ENCODE measurements around the gene EPHA7. TPM values are rescaled to one million over a fixed set of nuclear protein-coding genes. Genes with fewer than 3 reads are reported as not detected.
A peak's percentile ranks its signal among the peaks of the same experiment; 100 is the strongest.

EPHA7 gene
- total RNA-seq, 1 donor from 2014 or later = 80.7 TPM

DNA sequence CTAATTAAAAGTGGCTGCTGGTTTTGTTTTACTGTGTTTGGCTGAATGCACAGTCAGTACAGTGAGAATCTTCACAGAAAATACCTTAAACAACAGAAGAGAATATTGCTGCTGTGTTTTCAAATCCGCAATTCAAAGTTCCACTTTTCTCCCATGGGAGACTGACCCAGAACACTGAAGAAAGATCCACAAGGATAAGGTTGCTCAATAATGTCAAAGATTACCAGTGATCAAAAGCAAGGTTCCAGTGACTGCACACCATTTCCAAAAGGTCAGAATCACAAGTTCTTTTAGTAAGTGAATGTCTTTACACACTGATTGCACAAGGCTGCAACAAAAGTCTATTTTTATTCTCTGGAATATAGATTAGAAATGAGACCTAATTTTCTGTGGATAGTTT, 82.3 kb downstream of the EPHA7 start:
- Histone ChIP-seq H3F3A (ENCODE audit: low read depth) (peaks cover 20% of the 10 kb centered on the region), H3K9me3 (ENCODE audit: low read depth) (no peaks in the 10 kb centered on the region), H3K4me3 (no peak overlapping the region), H3K79me2 (ENCODE audit: low read depth) (peaks cover 14% of the 10 kb centered on the region), H3K9ac (no peak overlapping the region), H3K4me2 (no peak overlapping the region), H4K20me1 (ENCODE audit: low read depth) (peaks cover 6% of the 10 kb centered on the region), H3K27ac (peak overlapping the region; percentile 25), H3K4me1 (peaks cover 10% of the 10 kb centered on the region), H2AFZ (replicated peaks) (no peak overlapping the region), H3K27me3 (no peaks in the 10 kb centered on the region), H3K36me3 (no peaks in the 10 kb centered on the region)
- Mint-ChIP-seq H3K4me1 (peaks cover 17% of the 10 kb centered on the region), H3K9me3 (peaks cover 9% of the 10 kb centered on the region), H3K27ac (no peak overlapping the region), H3K27me3 (ENCODE audit: insufficient read depth, low read depth) (no peaks in the 10 kb centered on the region), H3K4me3 (no peak overlapping the region), H3K36me3 (peaks cover 25% of the 10 kb centered on the region)
- TF ChIP-seq, protein P1, sequence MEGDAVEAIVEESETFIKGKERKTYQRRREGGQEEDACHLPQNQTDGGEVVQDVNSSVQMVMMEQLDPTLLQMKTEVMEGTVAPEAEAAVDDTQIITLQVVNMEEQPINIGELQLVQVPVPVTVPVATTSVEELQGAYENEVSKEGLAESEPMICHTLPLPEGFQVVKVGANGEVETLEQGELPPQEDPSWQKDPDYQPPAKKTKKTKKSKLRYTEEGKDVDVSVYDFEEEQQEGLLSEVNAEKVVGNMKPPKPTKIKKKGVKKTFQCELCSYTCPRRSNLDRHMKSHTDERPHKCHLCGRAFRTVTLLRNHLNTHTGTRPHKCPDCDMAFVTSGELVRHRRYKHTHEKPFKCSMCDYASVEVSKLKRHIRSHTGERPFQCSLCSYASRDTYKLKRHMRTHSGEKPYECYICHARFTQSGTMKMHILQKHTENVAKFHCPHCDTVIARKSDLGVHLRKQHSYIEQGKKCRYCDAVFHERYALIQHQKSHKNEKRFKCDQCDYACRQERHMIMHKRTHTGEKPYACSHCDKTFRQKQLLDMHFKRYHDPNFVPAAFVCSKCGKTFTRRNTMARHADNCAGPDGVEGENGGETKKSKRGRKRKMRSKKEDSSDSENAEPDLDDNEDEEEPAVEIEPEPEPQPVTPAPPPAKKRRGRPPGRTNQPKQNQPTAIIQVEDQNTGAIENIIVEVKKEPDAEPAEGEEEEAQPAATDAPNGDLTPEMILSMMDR (IDR thresholded peaks at IDR 0.05) = no peak
- TF ChIP-seq EZH2 (IDR thresholded peaks at IDR 0.05) (no peak), EZH2phosphoT487 (IDR thresholded peaks at IDR 0.05) (no peak)
- no peak for DNase-seq (ENCODE audit: low spot score)

DNA sequence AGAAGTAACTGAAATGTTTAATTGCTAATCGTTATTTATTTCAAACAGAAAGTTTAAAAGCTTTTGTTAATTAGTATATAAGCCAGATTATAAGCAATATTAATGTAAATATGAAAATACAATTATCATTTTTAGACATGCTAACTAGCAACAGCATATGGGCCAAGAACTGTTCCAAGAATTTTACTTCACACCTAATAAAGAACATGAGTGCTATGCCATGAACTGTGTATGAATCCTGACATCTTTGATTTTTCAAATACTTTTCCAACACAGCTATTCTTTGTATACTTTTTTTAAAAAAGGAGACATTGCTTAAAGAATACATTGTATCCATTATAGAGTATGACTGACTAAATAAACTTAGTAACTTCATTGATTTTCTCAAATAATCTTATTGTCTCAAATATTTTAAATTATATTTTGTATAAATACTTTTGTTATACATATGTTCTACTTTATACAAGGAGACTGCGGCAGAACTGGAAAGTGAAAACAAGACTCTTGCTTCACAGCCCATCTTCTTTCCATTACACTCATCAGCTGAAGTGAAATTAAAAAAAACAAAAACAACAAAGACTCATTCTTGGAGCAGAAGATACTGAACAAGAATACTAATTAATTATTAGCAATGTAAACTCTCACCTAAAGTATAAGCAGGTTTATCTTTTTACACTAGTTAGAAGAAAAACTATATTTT, 89.9 kb downstream of the EPHA7 start:
- Histone ChIP-seq H3K27me3 (no peaks in the 10 kb centered on the region), H3K9me3 (ENCODE audit: low read depth) (no peaks in the 10 kb centered on the region), H3K4me3 (no peak overlapping the region), H3K4me1 (no peaks in the 10 kb centered on the region), H3K36me3 (no peaks in the 10 kb centered on the region), H3F3A (ENCODE audit: low read depth) (no peaks in the 10 kb centered on the region), H3K27ac (no peak overlapping the region), H4K20me1 (ENCODE audit: low read depth) (peaks cover 3% of the 10 kb centered on the region), H3K9ac (no peak overlapping the region), H2AFZ (replicated peaks) (no peak overlapping the region), H3K79me2 (ENCODE audit: low read depth) (peaks cover 14% of the 10 kb centered on the region), H3K4me2 (no peak overlapping the region)
- no peak for DNase-seq (ENCODE audit: low spot score)
- Mint-ChIP-seq H3K27ac (no peak overlapping the region), H3K9me3 (peaks cover 9% of the 10 kb centered on the region), H3K27me3 (ENCODE audit: insufficient read depth, low read depth) (no peaks in the 10 kb centered on the region), H3K4me3 (no peak overlapping the region), H3K36me3 (peaks cover 14% of the 10 kb centered on the region), H3K4me1 (no peaks in the 10 kb centered on the region)
- TF ChIP-seq, protein P1 (IDR thresholded peaks at IDR 0.05) = no peak
- TF ChIP-seq EZH2phosphoT487 (IDR thresholded peaks at IDR 0.05) = no peak
- no peak for TF ChIP-seq EZH2 (IDR thresholded peaks at IDR 0.05)

DNA sequence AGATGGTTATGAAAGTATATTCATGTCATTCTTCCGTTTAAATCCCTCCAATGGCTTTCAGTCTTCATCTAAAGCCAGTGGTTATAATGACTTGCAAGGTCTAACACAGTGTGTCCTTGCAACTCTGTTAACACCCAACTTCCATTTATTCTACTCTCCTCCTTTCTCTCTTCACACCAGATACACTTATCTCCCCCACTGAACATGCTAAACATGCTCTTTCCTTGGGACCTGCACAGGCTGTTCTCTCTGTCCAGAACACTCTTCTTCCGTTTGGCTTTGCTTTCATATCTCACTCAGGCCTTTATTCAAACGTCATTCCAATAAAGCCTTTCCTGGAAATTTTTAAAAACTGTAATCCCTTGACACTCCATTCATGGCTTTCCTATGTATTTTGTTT, 91.5 kb downstream of the EPHA7 start:
- H3F3A ChIP-seq (ENCODE audit: low read depth) = no peaks in the 10 kb centered on the region
- H3K4me3 ChIP-seq = no peak overlapping the region
- no peaks in the 10 kb centered on the region for H3K9me3 Mint-ChIP-seq
- no peaks in the 10 kb centered on the region for H3K27me3 Mint-ChIP-seq (ENCODE audit: insufficient read depth, low read depth)
- H2AFZ ChIP-seq (replicated peaks) = no peak overlapping the region
- H4K20me1 ChIP-seq (ENCODE audit: low read depth) = peaks cover 3% of the 10 kb centered on the region
- H3K36me3 Mint-ChIP-seq = peaks cover under 1% of the 10 kb centered on the region
- no peak overlapping the region for H3K27ac ChIP-seq
- H3K27ac Mint-ChIP-seq = no peak overlapping the region
- H3K27me3 ChIP-seq = no peaks in the 10 kb centered on the region
- TF ChIP-seq EZH2phosphoT487 (IDR thresholded peaks at IDR 0.05) (no peak), EZH2 (IDR thresholded peaks at IDR 0.05) (no peak)
- TF ChIP-seq, protein P1 (IDR thresholded peaks at IDR 0.05) = no peak
- no peaks in the 10 kb centered on the region for H3K9me3 ChIP-seq (ENCODE audit: low read depth)
- H3K79me2 ChIP-seq (ENCODE audit: low read depth) = peaks cover 7% of the 10 kb centered on the region
- H3K36me3 ChIP-seq = no peaks in the 10 kb centered on the region
- no peak for DNase-seq (ENCODE audit: low spot score)
- no peak overlapping the region for H3K9ac ChIP-seq
- H3K4me1 Mint-ChIP-seq = no peaks in the 10 kb centered on the region
- H3K4me2 ChIP-seq = no peak overlapping the region
- no peak overlapping the region for H3K4me3 Mint-ChIP-seq
- H3K4me1 ChIP-seq = no peaks in the 10 kb centered on the region

Data from neural progenitor cell (in vitro differentiated cells).